HG03159 (cell line): ENCODE data around the gene HEXIM2.
A peak's percentile ranks its signal among the peaks of the same experiment; 100 is the strongest.
"Not testable (repeated sequence)": the region's sequence is repeated elsewhere in the genome, so short reads cannot be mapped to it uniquely, and the experiment has no call there.

Experiments used
- ATAC-seq: cut with Tn5 transposase; IDR thresholded peaks from one replicate; pipeline ENCODE4 v1.9.1; 2021; ENCODE audit warnings: mild to moderate bottlenecking, moderate library complexity; ENCODE audit not compliant: unreplicated experiment

Gene HEXIM2, protein sequence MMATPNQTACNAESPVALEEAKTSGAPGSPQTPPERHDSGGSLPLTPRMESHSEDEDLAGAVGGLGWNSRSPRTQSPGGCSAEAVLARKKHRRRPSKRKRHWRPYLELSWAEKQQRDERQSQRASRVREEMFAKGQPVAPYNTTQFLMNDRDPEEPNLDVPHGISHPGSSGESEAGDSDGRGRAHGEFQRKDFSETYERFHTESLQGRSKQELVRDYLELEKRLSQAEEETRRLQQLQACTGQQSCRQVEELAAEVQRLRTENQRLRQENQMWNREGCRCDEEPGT

DNA sequence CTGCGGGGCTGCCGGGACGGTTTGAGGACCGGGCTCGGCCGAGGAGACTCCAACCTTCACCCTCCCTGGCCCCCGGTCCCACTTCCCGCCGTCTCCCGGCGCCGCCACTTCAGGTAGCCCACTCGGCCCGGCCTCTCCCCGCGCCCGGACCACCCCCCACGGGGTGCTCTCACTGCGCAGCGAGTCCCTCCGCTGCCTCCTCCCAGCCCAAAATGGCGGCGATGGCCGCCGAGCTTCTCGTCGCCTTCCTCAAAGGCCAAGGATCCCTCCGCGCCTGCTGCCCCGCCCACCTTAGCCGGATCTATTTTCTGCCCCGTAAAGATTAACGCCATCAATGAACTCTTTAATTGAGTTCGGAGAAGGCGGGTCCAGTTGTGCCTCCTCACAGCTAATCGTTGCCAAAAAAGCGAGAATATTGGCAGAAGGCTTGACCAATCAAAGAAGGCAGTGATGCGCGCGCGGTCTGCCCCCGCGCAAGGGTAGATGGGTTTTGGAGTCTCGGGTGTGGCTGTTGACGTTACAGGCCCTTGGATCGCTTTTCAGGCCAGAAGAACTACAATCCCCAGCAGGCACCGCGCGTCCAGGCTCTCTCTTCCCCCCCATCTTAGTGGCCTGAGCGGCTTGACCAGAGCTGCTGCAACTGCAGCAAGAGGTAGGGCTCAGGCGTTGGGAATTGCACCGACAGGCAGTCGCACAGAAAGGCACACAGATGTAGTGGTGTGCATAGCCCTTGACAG lies at the start of gene HEXIM2:
Gene HEXIM2 (plus strand): TSS at position 588 of the 737 bp plus-strand sequence. CDS start 919 bp downstream, outside the sequence.
- peak; percentile 86 for ATAC-seq

DNA sequence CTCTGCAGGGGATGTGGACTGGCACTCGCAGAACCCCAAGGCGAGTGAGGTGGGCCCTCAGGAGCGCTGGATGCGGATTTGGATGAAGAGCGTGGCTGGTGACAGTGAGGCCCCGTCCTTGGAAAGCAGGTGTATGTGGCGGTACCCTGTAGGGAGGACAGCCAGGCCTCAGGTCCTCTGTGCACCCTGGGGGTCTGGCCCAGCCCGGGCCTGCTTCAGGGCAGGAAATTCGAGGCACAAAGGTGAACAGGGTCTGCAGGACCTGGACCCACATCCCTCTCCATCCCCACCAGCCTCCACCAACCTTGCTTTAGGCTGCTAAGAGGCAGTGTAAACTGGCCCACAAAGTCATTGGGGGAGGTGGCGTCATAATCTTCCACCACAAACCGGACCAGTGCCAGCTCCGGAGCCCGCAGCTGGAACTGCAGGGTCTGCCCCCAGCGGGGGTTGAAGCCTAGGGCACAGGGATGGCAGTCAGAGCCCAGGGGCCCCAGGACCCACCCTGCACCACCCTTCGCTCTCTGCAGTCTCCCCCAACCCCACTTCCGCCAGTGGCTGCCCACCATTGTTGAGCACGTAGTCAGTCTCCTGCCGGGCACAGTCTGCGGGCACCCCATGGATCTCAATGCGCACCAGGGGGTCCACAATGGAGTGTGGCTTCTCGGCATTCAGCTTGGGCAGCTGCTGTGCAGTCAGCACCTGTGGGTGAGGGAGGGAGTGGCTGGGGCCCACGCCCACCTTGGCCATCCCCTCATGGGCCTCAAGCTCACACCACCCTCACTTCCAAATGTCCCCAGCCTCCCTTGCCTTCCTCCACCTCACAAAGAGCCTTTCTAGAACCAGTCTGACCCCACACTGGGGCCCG lies 48.9 kb upstream of the HEXIM2 start:
- ATAC-seq: no peak

DNA sequence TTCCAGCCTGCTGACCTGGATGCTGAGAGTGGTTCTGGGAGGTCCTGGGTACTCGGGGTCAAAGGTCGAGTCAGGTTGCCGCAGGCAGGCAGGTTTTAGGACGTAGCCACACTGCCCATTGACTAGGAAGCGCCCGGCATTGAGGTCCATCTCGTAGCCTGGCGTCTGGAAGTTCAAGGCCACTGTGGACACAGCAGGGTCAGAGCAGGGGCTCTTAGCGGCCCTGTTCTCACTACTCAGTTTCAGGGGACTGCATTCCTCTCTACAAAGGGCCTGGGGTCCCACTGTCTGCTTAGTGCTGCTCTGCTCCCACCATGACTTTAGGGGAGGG lies 48.3 kb upstream of the HEXIM2 start:
- no peak for ATAC-seq

DNA sequence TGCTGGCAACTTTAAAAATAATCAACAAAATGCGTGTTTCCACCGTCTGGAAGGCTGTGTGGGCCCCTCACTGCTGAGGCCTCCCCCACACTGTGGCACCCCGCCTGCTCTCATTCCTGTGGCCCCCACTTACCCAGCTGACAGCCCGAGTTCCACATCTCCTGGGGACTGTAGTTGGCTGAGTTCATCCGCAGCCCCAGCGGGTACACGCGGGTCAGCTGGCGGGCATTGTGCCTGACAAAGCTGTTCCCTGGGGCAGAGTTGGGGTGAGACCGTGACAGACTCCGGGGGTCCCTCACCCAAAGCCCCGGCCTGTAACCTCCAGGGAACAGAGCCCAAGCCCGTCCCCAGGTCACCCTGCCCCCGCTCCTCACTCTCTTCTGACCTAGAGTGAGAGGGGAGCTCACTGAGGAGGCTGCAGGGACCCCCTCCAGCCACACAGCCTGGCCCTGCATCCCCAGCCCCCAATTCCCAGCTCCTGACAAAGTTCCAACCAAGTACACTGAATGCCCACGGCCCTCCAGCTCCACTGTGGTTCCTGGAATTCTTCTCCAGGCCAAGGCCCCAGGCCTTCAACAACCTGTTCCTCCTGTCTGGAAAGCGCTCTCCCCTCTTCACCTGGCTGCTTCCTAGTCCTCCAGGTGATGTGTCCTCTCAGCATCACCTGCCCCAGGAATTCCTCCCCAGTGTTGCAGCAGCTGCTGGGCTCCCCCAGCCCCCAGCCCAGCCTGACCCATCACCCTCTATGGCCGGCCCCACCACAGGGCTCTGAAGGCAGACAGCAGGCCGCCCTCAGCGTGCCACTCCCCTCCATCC lies 47.4 kb upstream of the HEXIM2 start:
- ATAC-seq: no peak

DNA sequence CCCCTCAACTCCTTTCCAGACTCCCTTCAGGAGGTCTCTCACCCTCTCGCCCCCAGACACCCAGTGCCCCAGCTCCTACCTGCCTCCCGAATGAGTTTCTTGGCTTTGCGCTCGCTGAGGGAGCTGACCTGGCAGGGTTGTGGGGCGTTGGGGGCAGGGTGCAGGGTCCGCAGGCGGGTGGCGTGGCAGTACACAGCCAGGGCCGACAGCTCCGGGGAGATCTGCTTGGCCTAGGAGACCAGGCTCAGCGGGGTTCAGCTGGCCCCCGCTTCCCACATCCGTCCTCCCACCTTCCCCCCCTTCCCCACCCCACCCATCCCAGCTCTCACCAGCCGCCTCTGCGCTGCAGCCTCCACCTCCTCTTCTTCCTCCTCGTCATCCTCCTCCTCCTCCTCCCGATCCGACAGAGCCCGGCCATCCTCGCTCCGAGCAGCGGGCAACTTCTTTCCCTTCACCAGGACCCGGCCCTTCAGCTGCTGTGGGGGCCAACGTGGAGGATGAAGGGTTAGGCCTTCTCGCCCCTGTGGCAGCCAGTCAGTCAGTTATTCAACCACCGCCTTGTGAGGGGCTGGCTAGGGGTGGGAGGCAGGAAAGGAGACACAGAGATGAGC lies 46.6 kb upstream of the HEXIM2 start:
- ATAC-seq: no peak

DNA sequence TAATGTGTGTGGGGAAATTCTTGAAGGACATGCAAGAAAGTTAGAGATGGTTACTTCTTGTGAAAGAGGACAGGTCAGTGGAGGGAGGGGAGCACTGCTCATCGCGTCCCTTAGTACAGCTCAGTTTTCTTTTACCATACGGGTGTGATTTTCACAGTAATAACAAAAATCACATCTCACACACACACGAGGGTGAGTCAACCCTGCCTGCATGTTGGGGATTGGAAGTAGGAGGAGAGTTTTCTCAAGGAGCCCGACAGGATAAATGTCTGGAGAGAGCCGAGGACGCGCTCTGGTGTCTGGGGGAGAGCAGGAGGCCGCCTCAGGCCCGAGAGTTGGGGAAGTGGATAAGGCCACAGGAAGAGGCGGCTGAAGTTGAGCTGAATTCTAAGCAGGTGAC lies 45.8 kb upstream of the HEXIM2 start:
- no peak for ATAC-seq

DNA sequence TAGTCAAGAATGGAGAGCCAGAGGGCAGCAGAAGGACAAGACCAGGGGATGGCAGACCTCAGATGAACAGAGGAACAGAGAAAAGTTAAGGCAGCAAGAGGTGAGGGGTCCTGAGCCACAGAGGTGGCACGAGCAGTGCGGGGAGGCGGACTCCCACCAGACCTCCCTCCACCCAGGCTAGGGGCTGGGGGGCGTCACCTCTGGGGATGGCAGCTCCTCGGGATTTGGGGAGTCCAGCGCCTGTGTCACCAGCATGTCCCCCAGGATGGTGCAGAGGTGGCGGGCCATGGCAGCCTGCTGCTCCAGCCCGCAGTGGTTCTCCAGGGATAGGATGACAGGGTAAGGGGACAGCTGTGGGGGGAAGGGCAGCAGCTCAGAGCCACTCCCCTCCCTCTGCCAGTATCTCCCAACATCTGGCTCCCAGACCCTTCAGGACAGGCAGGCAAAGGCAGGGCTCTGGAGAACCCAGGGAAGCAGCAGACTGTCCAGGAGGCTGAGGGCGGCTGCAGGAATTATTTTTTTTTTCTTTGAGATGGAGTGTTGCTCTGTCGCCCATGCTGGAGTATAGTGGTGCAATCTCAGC lies 45.1 kb upstream of the HEXIM2 start:
- ATAC-seq: no peak

DNA sequence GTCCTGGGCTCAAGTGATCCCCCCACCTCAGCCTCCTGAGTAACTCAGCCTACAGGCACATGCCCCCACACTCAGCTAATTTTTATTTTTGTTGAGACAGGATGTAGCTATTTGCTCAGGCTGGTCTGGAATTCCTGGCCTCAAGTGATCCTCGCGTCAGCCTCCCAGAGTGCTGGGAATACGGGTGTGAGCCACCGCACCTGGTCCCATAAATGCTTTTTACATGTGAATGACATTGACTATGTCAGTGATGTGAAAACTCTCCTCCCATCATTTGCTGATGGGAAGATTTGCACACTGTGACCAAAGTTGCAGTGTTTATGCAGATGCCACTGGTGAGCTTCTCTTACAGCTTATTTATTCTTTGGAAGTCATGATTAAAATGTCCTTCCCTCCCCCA lies 44.3 kb upstream of the HEXIM2 start:
- ATAC-seq: no peak

DNA sequence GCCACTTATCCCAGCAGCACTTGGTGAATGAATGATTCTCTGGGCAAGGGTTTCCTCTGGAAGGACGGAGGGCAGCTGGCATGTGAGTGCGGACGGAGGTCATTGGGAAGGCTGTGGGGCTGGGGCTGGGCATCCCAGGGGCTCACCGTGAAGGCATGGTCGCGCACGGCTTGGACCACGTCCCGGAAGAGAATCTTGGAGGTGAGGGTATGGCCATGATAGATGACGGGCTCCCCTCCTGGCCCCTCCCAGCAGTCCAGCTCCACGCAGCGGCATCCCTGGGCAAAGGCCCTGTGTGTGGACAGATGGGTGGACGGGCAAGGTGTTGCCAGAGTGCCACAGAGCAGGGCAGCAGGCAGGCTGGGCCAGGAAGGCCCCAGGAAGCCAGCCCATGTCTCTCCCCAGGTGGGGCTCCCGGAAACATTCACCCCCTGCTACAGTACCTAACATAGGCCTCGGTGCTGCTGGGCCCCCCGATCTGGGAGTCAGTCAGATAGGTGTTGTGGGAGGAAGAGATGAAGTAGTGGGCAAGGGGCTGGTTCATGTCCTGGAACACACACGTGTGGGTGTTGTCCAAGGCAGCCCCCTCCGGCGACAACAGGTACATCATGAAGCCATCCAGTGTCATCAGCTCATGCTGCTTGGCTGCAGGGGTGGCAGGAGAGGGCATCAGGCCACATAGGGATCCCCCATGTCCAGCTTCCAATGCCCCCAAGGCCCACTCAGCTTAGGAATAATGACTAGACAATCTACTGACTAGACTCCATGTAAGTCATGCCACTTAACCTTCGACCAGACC lies 43.6 kb upstream of the HEXIM2 start:
- no peak for ATAC-seq

DNA sequence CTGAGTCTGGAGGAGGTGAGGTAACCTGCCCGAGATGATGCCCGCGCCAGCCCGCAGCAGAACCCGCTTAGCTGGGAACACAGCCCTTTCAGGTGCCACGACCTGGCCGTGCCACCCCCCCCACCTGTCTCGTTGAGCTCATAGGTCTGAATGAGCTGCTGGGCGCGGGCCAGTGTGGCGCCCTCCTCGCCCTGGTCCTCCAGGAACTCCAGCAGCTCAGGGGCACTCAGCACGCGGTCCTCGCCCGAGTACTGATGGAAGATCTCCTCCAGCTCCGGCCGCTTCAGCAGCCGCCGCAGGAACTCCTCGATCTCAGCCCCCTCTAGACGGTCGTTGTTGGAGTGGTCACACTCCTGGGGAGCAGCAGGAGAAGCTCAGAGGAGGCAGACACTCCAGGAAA lies 43.0 kb upstream of the HEXIM2 start:
- no peak for ATAC-seq

DNA sequence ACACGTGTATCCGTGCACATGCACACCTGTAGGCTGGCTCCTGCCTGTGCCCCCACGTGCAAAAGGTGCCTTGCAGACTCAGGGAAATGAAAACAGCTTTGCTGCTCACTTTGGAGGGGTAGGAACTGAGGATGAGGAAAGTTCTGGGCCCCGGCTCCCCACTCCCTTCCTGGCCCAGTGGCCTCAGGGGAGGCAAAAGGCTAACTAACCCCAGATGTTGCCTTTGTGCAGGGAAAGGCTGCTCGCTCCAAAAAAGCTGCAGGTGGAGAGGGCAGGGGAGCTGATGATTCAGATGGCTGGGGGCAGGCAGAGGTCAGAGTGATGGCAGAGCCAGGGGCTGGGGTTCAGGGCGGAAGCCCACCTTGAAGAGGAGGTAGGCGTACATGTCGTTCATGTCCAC lies 41.7 kb upstream of the HEXIM2 start:
- no peak for ATAC-seq

DNA sequence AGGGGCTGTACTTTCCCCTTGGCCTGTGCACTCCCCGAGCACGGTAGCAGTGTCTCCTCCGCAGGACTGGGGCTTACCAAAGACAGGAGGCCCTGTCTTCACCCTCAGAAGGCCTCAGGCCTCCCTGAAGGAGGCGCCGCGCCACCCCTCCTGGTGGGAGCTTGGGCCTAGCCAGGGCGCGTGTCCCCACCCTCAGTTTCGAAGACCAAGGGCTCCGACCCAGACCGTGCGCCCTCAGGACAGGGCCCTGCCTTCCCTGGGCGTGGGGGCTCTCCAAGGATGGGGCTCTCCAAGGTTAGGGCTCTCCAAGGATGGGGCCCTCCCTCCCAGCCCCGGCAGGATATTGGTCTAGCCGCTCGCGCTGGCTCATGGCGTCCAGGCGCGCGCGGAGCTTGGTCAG lies 41.1 kb upstream of the HEXIM2 start:
- ATAC-seq: no peak

DNA sequence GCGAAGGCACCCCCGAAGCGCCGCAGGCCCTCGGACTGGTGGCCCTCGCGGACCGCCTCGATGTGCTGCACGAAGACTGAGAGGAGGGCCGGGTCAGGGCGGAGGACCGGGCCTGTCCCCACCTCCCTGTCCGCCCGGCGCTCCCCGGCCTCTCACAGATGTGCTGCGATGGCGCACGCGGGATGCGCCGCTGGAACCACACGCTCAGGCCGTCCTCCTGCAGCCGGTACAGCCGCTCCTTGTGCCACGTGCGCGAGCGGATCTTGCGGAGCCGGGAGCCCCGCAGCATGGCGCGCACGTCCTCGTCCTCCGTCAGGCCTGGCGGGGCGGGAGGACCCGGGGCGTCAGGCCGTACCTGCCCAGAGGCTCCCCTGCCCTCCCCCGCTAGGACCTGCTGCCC lies 40.6 kb upstream of the HEXIM2 start:
- no peak for ATAC-seq

DNA sequence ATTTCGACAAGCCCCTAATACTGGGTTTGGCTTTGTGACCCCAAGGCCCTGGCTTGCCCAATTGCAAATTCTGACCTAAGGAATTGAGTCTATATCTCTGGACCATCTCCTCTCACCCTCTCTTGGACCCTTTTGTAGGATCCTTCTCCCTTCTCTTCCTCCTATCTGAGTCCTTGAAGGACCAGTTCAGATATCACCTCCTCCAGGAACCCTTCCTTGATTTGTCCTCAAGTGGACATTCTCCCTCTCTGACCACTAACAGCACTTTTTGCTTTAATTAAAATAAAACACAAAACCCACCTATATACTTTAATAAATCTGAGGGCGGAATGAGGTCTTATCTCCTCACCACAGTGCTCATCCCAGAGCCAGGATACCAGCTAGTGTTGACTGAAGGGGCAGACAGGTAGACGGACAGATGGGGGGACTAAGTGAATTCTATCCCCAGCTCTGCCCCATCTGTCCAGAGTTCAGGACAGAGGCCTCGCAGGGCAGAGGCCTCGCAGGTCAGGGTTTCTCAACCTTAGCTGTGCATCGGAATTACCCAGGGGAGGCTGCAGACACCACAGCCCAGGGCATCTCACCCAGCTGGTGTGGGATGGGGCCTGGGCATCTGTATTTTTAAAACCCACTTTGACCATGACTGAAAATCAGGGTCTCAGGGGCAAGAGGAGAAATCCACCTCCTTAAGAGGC lies 38.5 kb upstream of the HEXIM2 start:
- ATAC-seq: no peak

DNA sequence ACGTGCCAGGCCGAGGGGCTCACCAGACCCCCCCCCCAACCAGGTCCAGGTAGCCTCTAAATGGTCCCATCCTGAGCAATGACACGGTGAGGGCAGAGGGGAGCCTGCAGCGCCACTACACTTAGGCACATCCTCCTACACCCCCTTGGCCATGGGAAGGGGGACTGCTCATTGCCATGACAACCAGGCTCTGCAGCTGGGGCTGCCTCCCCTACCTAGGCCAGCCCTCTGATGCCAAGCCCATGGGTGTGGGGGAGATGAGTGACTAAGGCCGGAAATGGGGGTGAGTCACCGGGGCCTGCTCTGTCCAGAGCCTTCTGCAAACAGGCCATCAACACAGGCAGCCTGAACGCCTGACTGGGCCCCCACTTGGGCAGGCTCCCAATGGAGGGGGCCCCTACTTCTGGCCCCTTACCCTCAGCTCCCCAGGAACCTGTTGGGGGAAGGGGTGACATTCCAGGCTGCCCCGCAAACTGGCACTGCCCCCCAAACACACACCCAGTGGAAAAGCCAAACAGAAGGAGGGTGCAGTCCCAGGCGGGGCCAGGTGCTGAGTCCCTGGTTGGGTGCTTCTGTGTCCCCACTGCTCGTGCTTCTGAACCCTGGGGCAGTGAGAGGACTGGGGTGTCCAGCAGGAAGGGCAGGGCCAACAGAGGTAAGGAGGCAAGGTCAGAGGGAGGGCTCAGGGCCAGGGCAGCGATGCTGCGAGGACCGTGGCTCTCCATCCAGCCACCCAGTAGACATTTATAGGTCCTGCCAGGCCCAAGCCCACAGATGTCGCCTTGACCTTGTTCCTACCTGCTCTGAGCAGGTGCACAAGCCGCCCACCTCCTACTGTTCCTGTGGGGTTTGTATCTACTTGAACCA lies 37.5 kb upstream of the HEXIM2 start:
- ATAC-seq: no peak

DNA sequence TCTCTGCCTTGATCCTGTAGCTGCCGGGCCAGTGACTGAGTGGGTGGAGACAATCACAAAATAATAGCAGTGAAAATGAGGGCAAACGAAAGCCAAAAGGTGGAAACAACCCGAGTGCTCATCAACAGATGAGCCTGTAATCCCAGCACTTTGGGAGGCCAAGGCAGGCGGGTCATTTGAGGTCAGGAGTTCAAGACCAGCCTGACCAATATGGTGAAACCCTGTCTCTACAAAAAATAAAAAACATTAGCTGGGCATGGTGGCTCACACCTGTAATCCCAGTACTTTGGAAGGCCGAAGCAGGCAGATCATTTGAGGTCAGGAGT lies 36.9 kb upstream of the HEXIM2 start:
- not testable (repeated sequence) for ATAC-seq

DNA sequence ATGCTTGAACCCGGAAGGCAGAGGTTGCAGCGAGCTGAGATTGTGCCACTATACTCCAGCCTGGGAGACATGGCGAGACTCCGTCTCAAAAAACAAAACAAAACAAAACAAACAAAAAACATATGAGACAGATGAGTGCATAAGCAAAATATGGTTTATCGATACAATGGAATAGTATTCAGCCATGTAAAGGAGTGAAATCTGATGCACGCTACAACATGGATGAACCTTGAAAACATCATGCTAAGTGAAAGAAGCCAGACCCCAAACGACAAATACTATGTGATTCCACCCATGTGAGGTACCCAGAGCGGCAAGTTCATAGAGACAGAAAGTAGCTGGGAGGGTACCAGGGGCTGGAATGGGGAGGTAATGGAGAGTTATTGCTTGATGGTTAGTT lies 36.2 kb upstream of the HEXIM2 start:
- no peak for ATAC-seq

DNA sequence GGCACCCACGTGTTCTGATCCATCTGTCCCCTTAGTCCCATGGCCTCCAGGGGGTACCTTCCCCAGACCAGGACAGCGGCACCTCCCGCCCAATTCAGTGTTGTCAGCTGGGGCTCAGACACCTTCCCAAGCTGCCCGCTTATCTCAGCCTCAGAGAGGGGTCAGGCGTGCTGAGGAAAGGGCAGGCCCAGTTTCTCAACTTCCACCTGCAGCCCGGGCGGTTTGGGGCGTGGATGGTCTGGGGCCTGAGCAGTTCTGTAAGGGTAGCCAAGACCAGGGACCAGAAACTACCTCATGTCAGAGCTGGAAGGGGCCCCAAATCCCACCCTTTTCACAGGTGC lies 34.5 kb upstream of the HEXIM2 start:
- ATAC-seq: no peak
